Loucy (cell line): Measurements from ENCODE around the gene CLDN6.

Experiments
- H2AFZ ChIP-seq: fragments of 200-600 bp; sonication (generic); 2 replicates; pipeline ENCODE4 v1.6.0; 2016; ENCODE audit warnings: antibody characterized with exemption, mild to moderate bottlenecking, low read length, moderate library complexity
- H3F3A ChIP-seq: fragments of 200-600 bp; 2 replicates; pipeline ENCODE4 v1.6.0; 2016; ENCODE audit warnings: antibody characterized with exemption, low read depth, mild to moderate bottlenecking
- H3K27me3 ChIP-seq: fragments of 200-600 bp; sonication (generic); 2 replicates; pipeline ENCODE4 v1.6.1; 2014; ENCODE audit warnings: low read length, mild to moderate bottlenecking; ENCODE audit not compliant: insufficient read depth, poor library complexity, severe bottlenecking
- H3K36me3 ChIP-seq: fragments of 200-600 bp; sonication (generic); 2 replicates; pipeline ENCODE4 v1.6.1; 2016; ENCODE audit warnings: low read length; ENCODE audit not compliant: insufficient read depth
- H3K4me1 ChIP-seq: fragments of 200-600 bp; sonication (generic); 2 replicates; pipeline ENCODE4 v1.5.1; 2014; ENCODE audit warnings: low read length, mild to moderate bottlenecking; ENCODE audit not compliant: insufficient read depth, poor library complexity, severe bottlenecking
- H3K4me2 ChIP-seq: fragments of 200-600 bp; sonication (generic); 2 replicates; pipeline ENCODE4 v1.6.0; 2014; ENCODE audit warnings: antibody characterized with exemption, low read length, low read depth, mild to moderate bottlenecking; ENCODE audit not compliant: poor library complexity, severe bottlenecking
- H3K4me3 ChIP-seq: fragments of 200-600 bp; sonication (generic); 2 replicates; pipeline ENCODE4 v1.5.1; 2014; ENCODE audit warnings: low read length, mild to moderate bottlenecking, mixed read lengths; ENCODE audit not compliant: poor library complexity, severe bottlenecking
- H3K79me2 ChIP-seq: fragments of 200-600 bp; sonication (generic); 2 replicates; pipeline ENCODE4 v1.6.1; 2014; ENCODE audit warnings: low read length; ENCODE audit not compliant: insufficient read depth
- H3K9ac ChIP-seq: fragments of 200-600 bp; sonication (generic); 2 replicates; pipeline ENCODE4 v1.6.0; 2014; ENCODE audit warnings: mild to moderate bottlenecking, low read depth, low read length, moderate library complexity; ENCODE audit not compliant: poor library complexity, severe bottlenecking
- H3K9me2 ChIP-seq: fragments of 200-600 bp; sonication (generic); replicated peaks from 2 replicates; pipeline ENCODE4 v1.6.1; 2016; ENCODE audit warnings: low read depth, low read length, mixed read lengths
- H3K9me3 ChIP-seq: fragments of 200-600 bp; sonication (generic); 2 replicates; pipeline ENCODE4 v1.6.1; 2014; ENCODE audit warnings: mild to moderate bottlenecking, antibody characterized with exemption, low read length, low read depth; ENCODE audit not compliant: insufficient read depth
- H4K20me1 ChIP-seq: fragments of 200-600 bp; sonication (generic); 2 replicates; pipeline ENCODE4 v1.6.0; 2014; ENCODE audit warnings: antibody characterized with exemption, low read length, mild to moderate bottlenecking; ENCODE audit not compliant: insufficient read depth, poor library complexity, severe bottlenecking
- EZH2phosphoT487 ChIP-seq: fragments of 200-600 bp; IDR thresholded peaks from 2 replicates; pipeline ENCODE4 v1.6.1; 2018; ENCODE audit warnings: antibody characterized with exemption, mild to moderate bottlenecking, moderate library complexity, borderline replicate concordance
- TF ChIP-seq, protein P1 (sequence below): fragments of 200-600 bp; sonication (generic); conservative IDR thresholded peaks from 2 replicates; pipeline ENCODE4 v1.5.1; 2014; ENCODE audit warnings: mild to moderate bottlenecking, antibody characterized with exemption, low read length

CLDN6 gene

DNA sequence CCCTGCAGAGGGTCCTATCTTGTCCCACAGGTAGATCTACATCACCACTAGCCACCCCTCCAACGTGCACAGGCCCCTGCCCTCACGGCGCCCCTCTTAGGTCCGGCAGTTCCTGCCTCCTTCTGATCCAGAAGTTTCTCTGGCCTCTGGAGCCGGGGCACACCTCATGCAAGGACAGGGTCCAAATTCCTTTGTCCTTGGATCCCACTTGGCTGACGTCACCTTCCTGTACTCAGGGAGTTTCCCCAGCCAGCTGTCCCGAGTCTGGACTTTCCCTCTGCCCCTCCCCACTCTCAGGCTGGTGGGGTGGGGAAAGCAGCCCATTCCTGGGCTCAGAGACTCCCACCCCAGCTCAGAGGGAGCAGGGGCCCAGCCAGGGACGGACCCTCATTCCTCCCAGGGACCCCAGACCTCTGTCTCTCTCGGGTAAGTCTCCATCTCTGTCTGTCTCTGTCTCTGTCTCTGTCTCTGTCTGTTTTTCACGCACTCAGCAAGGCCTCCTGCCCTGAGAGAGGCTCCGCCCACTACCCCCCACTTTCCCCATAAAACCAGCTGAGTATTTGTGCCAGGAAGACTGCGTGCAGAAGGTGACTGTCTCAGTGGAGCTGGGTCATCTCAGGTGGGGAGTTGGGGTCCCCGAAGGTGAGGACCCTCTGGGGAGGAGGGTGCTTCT lies 47.2 kb upstream of the CLDN6 start, which contains the start of gene IL32:
Gene IL32 (plus strand): TSS at position 572 of the 673 bp plus-strand sequence. CDS start 172 bp downstream, outside the sequence.
- Histone ChIP-seq H3K4me1 (peaks cover 8% of the 10 kb centered on the region), H3K36me3 (no peaks in the 10 kb centered on the region), H4K20me1 (peaks cover 20% of the 10 kb centered on the region), H3K4me3 (peak within 1 kb of the TSS; percentile 95), H3K9me3 (no peaks in the 10 kb centered on the region), H2AFZ (peak within 1 kb of the TSS; percentile 80), H3F3A (no peaks in the 10 kb centered on the region), H3K27me3 (no peaks in the 10 kb centered on the region), H3K79me2 (peaks cover 45% of the 10 kb centered on the region), H3K9me2 (no peaks in the 10 kb centered on the region), H3K9ac (peak within 1 kb of the TSS; percentile 87), H3K4me2 (peak within 1 kb of the TSS; percentile 99)
- TF ChIP-seq, protein P1, sequence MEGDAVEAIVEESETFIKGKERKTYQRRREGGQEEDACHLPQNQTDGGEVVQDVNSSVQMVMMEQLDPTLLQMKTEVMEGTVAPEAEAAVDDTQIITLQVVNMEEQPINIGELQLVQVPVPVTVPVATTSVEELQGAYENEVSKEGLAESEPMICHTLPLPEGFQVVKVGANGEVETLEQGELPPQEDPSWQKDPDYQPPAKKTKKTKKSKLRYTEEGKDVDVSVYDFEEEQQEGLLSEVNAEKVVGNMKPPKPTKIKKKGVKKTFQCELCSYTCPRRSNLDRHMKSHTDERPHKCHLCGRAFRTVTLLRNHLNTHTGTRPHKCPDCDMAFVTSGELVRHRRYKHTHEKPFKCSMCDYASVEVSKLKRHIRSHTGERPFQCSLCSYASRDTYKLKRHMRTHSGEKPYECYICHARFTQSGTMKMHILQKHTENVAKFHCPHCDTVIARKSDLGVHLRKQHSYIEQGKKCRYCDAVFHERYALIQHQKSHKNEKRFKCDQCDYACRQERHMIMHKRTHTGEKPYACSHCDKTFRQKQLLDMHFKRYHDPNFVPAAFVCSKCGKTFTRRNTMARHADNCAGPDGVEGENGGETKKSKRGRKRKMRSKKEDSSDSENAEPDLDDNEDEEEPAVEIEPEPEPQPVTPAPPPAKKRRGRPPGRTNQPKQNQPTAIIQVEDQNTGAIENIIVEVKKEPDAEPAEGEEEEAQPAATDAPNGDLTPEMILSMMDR = no peak
- no peak for TF ChIP-seq EZH2phosphoT487

DNA sequence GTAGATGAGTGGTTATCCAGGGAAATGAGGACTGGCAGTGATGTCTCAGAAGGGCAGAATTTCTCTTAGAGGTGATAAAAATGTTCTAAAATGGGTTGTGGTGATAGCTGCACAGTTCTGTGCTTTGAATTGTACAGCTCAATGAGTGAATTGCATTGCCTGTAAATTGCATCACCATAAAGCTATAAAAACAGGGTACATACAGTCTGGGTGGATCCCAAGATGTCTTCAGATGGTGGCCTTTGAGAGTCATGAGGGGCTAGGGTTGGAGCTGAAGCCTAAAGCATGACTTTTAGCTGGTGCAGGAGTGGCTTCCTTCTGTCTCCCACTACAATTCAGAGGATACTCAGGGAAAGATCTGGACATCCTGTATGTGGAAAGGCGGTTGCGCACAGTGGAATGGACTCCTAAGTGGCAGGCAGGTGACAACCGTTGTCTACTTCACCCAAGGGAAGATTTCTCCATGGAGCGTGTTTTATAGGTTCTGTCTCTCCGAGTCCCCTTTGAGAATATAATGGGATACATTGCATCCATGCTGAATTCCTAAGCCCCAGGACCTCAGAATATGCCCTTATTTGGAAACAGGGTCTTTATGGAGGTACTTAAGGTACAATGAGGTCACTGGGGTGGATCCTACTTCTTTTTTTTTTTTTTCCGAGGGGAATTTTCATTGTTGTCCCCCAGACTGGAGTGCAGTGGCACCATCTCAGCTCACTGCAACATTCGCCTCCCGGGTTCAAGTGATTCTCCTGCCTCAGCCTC lies 45.8 kb upstream of the CLDN6 start:
- peaks cover 13% of the 10 kb centered on the region for H3K4me1 ChIP-seq
- H3K79me2 ChIP-seq = peaks cover 49% of the 10 kb centered on the region
- H3K9ac ChIP-seq = no peak overlapping the region
- TF ChIP-seq EZH2phosphoT487 = no peak
- TF ChIP-seq, protein P1 = no peak
- H3F3A ChIP-seq = no peaks in the 10 kb centered on the region
- no peak overlapping the region for H3K4me3 ChIP-seq
- no peaks in the 10 kb centered on the region for H3K36me3 ChIP-seq
- H3K27me3 ChIP-seq = no peaks in the 10 kb centered on the region
- H2AFZ ChIP-seq = no peak overlapping the region
- no peaks in the 10 kb centered on the region for H3K9me2 ChIP-seq
- H4K20me1 ChIP-seq = peaks cover 20% of the 10 kb centered on the region
- no peak overlapping the region for H3K4me2 ChIP-seq
- no peaks in the 10 kb centered on the region for H3K9me3 ChIP-seq

DNA sequence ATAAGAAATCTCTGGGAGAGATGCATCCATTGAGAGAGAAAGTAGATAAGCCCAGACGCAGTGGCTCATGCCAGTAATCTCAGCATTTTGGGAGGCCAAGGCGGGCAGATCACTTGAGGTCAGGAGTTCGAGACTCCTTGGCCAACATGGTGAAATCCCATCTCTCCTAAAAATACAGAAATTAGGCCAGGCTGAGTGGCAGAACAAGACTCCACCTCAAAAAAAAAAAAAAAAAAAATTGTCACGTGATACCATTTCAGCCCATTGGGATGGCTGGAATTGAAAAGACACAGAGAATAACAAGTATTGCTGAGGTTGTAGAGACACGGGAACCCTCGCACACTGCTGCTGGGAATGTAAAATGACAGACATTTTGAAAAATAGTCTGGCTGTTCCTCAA lies 44.6 kb upstream of the CLDN6 start:
- H3K4me3 ChIP-seq = no peak overlapping the region
- H3K79me2 ChIP-seq = peaks cover 46% of the 10 kb centered on the region
- H3K36me3 ChIP-seq = no peaks in the 10 kb centered on the region
- no peaks in the 10 kb centered on the region for H3K9me3 ChIP-seq
- no peak for TF ChIP-seq EZH2phosphoT487
- TF ChIP-seq, protein P1 = no peak
- peaks cover 14% of the 10 kb centered on the region for H3K4me1 ChIP-seq
- H3K27me3 ChIP-seq = no peaks in the 10 kb centered on the region
- H3K9me2 ChIP-seq = no peaks in the 10 kb centered on the region
- H3K9ac ChIP-seq = no peak overlapping the region
- no peak overlapping the region for H2AFZ ChIP-seq
- peaks cover 24% of the 10 kb centered on the region for H4K20me1 ChIP-seq
- H3K4me2 ChIP-seq = no peak overlapping the region
- no peaks in the 10 kb centered on the region for H3F3A ChIP-seq
